ENCODE measurements around the gene NQO2.
"Not testable (repeated sequence)": the region's sequence is repeated elsewhere in the genome, so short reads cannot be mapped to it uniquely, and the experiment has no call there.

NQO2 gene

GRCh38 chr6:3016473-3017280 is 17.0 kb downstream of the NQO2 start:
- no peak for DNase-seq

GRCh38 chr6:3017304-3017703 is 17.6 kb downstream of the NQO2 start:
- no peak for DNase-seq

- DNase-seq = no peak
Observed at GRCh38 chr6:3019065-3019464, 19.4 kb downstream of the NQO2 start.

- no peak for DNase-seq
Observed at GRCh38 chr6:3019749-3020320, 20.1 kb downstream of the NQO2 start.

GRCh38 chr6:3020976-3021598 is 21.4 kb downstream of the NQO2 start:
- DNase-seq = not testable (repeated sequence)

- DNase-seq = no peak
Observed at GRCh38 chr6:3022765-3023662, 23.3 kb downstream of the NQO2 start.

- DNase-seq = no peak
Observed at GRCh38 chr6:3023663-3024483, 24.2 kb downstream of the NQO2 start.

GRCh38 chr6:3026791-3027626 is 27.3 kb downstream of the NQO2 start:
- no peak for DNase-seq

GRCh38 chr6:3028156-3028555 is 28.5 kb downstream of the NQO2 start:
- DNase-seq = not testable (repeated sequence)

- DNase-seq = peak; percentile 13
Observed at GRCh38 chr6:3031857-3032640, 32.4 kb downstream of the NQO2 start.

- DNase-seq = no peak
Observed at GRCh38 chr6:3032986-3033385, 33.3 kb downstream of the NQO2 start.

GRCh38 chr6:3033652-3034051 is 34.0 kb downstream of the NQO2 start:
- no peak for DNase-seq

- no peak for DNase-seq
Observed at GRCh38 chr6:3035397-3035796, 35.7 kb downstream of the NQO2 start.

- DNase-seq = no peak
Observed at GRCh38 chr6:3036861-3037637, 37.4 kb downstream of the NQO2 start.

- no peak for DNase-seq
Observed at GRCh38 chr6:3037638-3038365, 38.1 kb downstream of the NQO2 start.

GRCh38 chr6:3039384-3039783 is 39.7 kb downstream of the NQO2 start:
- DNase-seq = peak; percentile 69

- DNase-seq = no peak
Observed at GRCh38 chr6:3041147-3041546, 41.5 kb downstream of the NQO2 start.

- no peak for DNase-seq
Observed at GRCh38 chr6:3041606-3042005, 41.9 kb downstream of the NQO2 start.

GRCh38 chr6:3045369-3045768 is 45.7 kb downstream of the NQO2 start:
- peak; percentile 63 for DNase-seq

All from NCI-H774 (cell line).